ENCODE data around the gene SPNS2. TPM values are rescaled to one million over a fixed set of nuclear protein-coding genes. Genes with fewer than 3 reads are reported as not detected.

The SPNS2 gene
- total and polyA plus RNA-seq, 2 of the 8 experiments (the other 6 are each of a cell fraction or from before 2014, with no cell fraction given) = 1.2 to 1.5 TPM

DNA sequence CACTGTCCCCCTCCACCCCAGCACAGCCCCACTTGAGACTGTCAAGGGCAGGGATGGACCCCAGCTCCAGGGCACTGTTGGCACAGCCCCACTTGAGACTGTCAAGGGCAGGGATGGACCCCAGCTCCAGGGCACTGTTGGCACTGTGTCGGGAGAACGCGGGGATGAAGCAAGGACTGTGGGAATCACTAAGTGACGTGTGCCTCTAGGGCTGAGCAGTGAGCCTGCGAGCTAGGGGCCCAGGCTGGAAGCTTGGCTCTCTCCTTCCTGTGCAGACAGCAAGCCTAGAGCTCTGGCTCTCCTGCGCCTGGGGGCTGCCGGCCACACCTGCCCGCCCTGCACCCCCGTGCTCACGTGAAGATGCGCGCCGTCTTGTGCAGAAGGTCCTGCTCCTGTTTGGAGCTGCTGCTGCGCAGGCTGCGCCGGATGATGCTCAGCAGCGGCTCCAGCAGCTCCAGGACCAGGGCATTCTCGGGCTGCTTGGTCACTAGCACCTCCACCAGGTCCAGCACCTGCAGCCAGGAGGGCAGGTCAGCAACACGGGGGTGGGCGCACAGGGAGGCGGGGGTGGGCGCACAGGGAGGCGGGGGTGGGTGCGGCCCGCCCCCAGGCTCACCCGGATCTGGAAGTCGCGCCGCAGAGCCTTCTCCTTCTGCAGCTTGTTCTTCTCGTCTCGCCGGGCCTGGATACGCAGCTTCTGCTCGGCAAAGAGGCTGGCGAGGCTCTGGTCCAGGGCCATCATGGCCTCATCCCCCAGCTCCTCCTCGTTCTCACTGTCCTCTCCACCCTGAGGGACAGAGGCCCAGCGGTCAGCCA lies 45.7 kb downstream of the SPNS2 start:
- Histone ChIP-seq H2BK12ac (ENCODE audit: low read depth, low read length) (no peak overlapping the region), H3K27me3 (replicated peaks in 1 of 4; ENCODE audit: control insufficient read depth in 3 of 4, extremely low read depth in 1 of 4, insufficient read depth in 3 of 4, low read length in 3 of 4) (no peaks in the 10 kb centered on the region), H3K14ac (ENCODE audit: insufficient read length) (no peak overlapping the region), H3K56ac (replicated peaks; ENCODE audit: insufficient read length, low read depth, low read length) (no peak overlapping the region), H2AK5ac (ENCODE audit: low read depth, low read length) (no peak overlapping the region), H3K9ac (replicated peaks in 1 of 4; ENCODE audit: extremely low read depth in 1 of 4, low read depth in 3 of 4, low read length in 3 of 4) (no peak overlapping the region), H3K79me2 (ENCODE audit: control insufficient read depth in 1 of 2, insufficient read depth in 2 of 2, low read length in 2 of 2) (no peaks in the 10 kb centered on the region), H4K20me1 (replicated peaks in 1 of 2; ENCODE audit: control insufficient read depth in 1 of 2, insufficient read depth in 2 of 2, low read length in 2 of 2) (peaks cover 12 to 38% of the 10 kb centered on the region in 2 experiments), H3K4ac (replicated peaks; ENCODE audit: insufficient read length, low read depth, low read length) (no peak overlapping the region), H2BK5ac (ENCODE audit: low read depth, low read length) (no peak overlapping the region), H3K9me3 (ENCODE audit: insufficient read depth in 2 of 2, low read depth in 1 of 2, low read length in 1 of 2) (no peaks in the 10 kb centered on the region), H3K4me3 (ENCODE audit: extremely low read depth in 1 of 4, insufficient read depth in 2 of 4, low read depth in 3 of 4, low read length in 4 of 4) (no peak overlapping the region), H4K91ac (replicated peaks; ENCODE audit: insufficient read length, low read length) (no peak overlapping the region), H3K4me1 (replicated peaks in 1 of 4; ENCODE audit: control insufficient read depth in 3 of 4, insufficient read depth in 4 of 4, low read length in 3 of 4) (no peaks in the 10 kb centered on the region; a peak in 1 of 7 replicates), H3K4me2 (ENCODE audit: insufficient read depth in 1 of 2, low read depth in 2 of 2, low read length in 2 of 2) (no peak overlapping the region), H4K5ac (ENCODE audit: insufficient read length, low read depth, low read length) (no peak overlapping the region), H3K79me1 (ENCODE audit: low read depth, low read length) (no peaks in the 10 kb centered on the region; the same call in 1 of the 2 replicates), H3K36me3 (ENCODE audit: control insufficient read depth in 2 of 4, insufficient read depth in 4 of 4, low read length in 3 of 4) (peaks cover 48 to 91% (median 67%) of the 10 kb centered on the region in 4 experiments), H2BK120ac (replicated peaks; ENCODE audit: low read depth, low read length) (no peak overlapping the region), H3K23ac (ENCODE audit: insufficient read length) (no peak overlapping the region), H4K8ac (ENCODE audit: extremely low read depth, insufficient read depth, low read length) (peak overlapping the region; percentile 28; the same call in 1 of the 2 replicates), H3K27ac (ENCODE audit: low read depth, low read length) (no peak overlapping the region), H2BK15ac (ENCODE audit: low read length) (no peak overlapping the region), H3K18ac (ENCODE audit: extremely low read depth, low read length) (no peak overlapping the region), H3K23me2 (ENCODE audit: low read depth, low read length) (no peaks in the 10 kb centered on the region), H2BK20ac (ENCODE audit: low read length) (no peak overlapping the region), H2AFZ (ENCODE audit: low read length) (no peak overlapping the region)
- 96% methylated on average over 23 of the region's 37 CpGs; no CpG with 5 or more reads in 1 of the 2 experiments for WGBS, 2 experiments (ENCODE audit: extremely low coverage in 1 of 2, insufficient coverage in 1 of 2, insufficient read length in 1 of 2, insufficient replicate concordance in 2 of 2, low coverage in 1 of 2, low lambda C conversion rate in 2 of 2, missing lambda C conversion rate in 1 of 2)
- TF ChIP-seq HDAC6 (IDR thresholded peaks at IDR 0.05; ENCODE audit: low read depth, low read length) = no peak
- 0 out of 2 replicates have a peak, but pooled peaks have one; percentile 6 for TF ChIP-seq POLR2AphosphoS5 (IDR thresholded peaks at IDR 0.05; ENCODE audit: low read depth, low read length)
- TF ChIP-seq TBP (IDR thresholded peaks at IDR 0.05; ENCODE audit: low read depth, low read length) = no peak
- no peak for TF ChIP-seq KDM4A (IDR thresholded peaks at IDR 0.05; ENCODE audit: low read depth, low read length, severe bottlenecking)
- TF ChIP-seq POU5F1 (IDR thresholded peaks at IDR 0.05; ENCODE audit: low read depth, low read length) = no peak
- no peak for FAIRE-seq
- ChIA-PET CTCF (ENCODE audit: partially characterized antibody) (interaction anchor here (0.8 to 2.7 kb wide), 5 partner anchors 15 to 123 kb away, joined by 3 to 10 read pairs (median 4); partner anchors contain the start of gene SPNS2), POLR2A (ENCODE audit: partially characterized antibody) (interaction anchor here (0.6 to 37.1 kb wide), 6 partner anchors 2 to 411 kb away, joined by 3 to 546 read pairs (median 4); partner anchors contain the start of genes GGT6 and MYBBP1A)
- DNase-seq (ENCODE audit: low read depth in 1 of 2, low spot score in 2 of 2) = no peak
